Measurements from ENCODE around the gene ATXN1.

The ATXN1 gene

DNA sequence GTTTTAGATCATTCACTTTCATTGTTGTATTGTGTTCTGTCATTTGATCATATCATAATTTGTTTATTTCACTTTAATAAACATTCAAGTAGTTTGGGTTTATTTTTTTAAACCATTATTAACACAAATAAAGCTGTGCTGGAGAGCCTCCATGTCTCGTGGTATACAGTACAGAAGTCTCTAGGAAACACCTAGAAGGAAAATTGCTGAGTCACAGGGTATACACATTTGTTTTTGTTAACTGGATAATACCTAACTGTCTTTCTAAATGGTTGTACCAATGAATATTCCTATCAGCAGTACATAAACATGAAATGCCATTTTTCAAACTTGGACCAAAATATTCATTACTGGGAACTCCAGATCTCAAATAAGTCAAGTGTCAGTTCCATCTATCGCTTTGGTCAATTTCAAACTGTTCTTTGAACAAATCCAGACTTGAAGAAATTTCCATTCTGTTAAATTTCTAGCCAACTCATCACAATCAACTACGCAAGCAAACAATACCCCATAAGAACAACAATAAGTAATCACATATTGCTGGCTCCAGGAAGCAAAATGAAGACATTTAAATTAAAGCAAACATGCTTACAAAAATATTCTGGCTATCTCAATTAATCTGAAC is 138.1 kb downstream of the ATXN1 start:
- Histone ChIP-seq H3K4me3 (ENCODE audit: low read length) (no peak overlapping the region), H3K9me3 (ENCODE audit: control insufficient read depth, insufficient read depth, low read length) (no peaks in the 10 kb centered on the region), H3K36me3 (ENCODE audit: control insufficient read depth, low read length) (no peaks in the 10 kb centered on the region), H3K79me2 (ENCODE audit: control insufficient read depth, low read length) (no peaks in the 10 kb centered on the region), H3K27me3 (ENCODE audit: control insufficient read depth, low read length) (no peaks in the 10 kb centered on the region), H4K20me1 (ENCODE audit: control insufficient read depth, insufficient read depth, low read depth, low read length) (no peaks in the 10 kb centered on the region), H3K4me2 (ENCODE audit: low read length) (peak overlapping the region; percentile 15; the same call in 1 of the 2 replicates), H3K4me1 (ENCODE audit: control insufficient read depth, low read length) (peaks cover 22% of the 10 kb centered on the region), H3F3A (ENCODE audit: control insufficient read depth, insufficient read depth) (peaks cover 4% of the 10 kb centered on the region; the same call in 1 of the 2 replicates), H3K9me2 (replicated peaks; ENCODE audit: control insufficient read depth, low read length) (no peaks in the 10 kb centered on the region), H3K27ac (ENCODE audit: low read depth, low read length) (no peak overlapping the region)
- TF ChIP-seq, protein P1, sequence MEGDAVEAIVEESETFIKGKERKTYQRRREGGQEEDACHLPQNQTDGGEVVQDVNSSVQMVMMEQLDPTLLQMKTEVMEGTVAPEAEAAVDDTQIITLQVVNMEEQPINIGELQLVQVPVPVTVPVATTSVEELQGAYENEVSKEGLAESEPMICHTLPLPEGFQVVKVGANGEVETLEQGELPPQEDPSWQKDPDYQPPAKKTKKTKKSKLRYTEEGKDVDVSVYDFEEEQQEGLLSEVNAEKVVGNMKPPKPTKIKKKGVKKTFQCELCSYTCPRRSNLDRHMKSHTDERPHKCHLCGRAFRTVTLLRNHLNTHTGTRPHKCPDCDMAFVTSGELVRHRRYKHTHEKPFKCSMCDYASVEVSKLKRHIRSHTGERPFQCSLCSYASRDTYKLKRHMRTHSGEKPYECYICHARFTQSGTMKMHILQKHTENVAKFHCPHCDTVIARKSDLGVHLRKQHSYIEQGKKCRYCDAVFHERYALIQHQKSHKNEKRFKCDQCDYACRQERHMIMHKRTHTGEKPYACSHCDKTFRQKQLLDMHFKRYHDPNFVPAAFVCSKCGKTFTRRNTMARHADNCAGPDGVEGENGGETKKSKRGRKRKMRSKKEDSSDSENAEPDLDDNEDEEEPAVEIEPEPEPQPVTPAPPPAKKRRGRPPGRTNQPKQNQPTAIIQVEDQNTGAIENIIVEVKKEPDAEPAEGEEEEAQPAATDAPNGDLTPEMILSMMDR (IDR thresholded peaks at IDR 0.05; ENCODE audit: low read depth, low read length, poor library complexity, severe bottlenecking): no peak
- no peak for TF ChIP-seq EZH2phosphoT487 (IDR thresholded peaks at IDR 0.05; ENCODE audit: borderline replicate concordance, low read length)

DNA sequence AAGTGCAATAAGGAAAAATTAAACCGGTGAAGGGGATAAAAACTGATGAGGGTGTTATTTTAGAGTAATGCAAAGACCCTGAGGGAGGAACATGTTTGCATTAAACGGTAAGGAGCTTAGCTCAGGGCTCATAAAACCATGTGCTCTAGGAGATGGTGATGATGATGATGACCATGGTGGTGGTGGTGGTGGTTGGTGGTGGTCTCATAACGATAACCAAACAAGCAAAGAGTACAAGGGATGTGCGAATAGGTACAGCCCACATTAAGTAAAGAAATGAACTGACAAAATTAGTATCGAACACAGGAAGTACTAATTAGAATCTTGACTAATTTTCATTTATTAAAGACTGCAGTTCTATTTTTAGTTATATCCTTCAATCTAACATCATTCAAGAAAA is 139.1 kb downstream of the ATXN1 start:
- Histone ChIP-seq H3K9me2 (replicated peaks; ENCODE audit: control insufficient read depth, low read length) (no peaks in the 10 kb centered on the region), H3K36me3 (ENCODE audit: control insufficient read depth, low read length) (no peaks in the 10 kb centered on the region), H3K4me3 (ENCODE audit: low read length) (no peak overlapping the region), H3K4me2 (ENCODE audit: low read length) (peak overlapping the region; percentile 15), H3F3A (ENCODE audit: control insufficient read depth, insufficient read depth) (peaks cover 4% of the 10 kb centered on the region; the same call in 1 of the 2 replicates), H3K4me1 (ENCODE audit: control insufficient read depth, low read length) (peaks cover 22% of the 10 kb centered on the region), H4K20me1 (ENCODE audit: control insufficient read depth, insufficient read depth, low read depth, low read length) (no peaks in the 10 kb centered on the region), H3K79me2 (ENCODE audit: control insufficient read depth, low read length) (no peaks in the 10 kb centered on the region), H3K27ac (ENCODE audit: low read depth, low read length) (no peak overlapping the region), H3K27me3 (ENCODE audit: control insufficient read depth, low read length) (no peaks in the 10 kb centered on the region), H3K9me3 (ENCODE audit: control insufficient read depth, insufficient read depth, low read length) (no peaks in the 10 kb centered on the region)
- TF ChIP-seq EZH2phosphoT487 (IDR thresholded peaks at IDR 0.05; ENCODE audit: borderline replicate concordance, low read length): no peak
- TF ChIP-seq, protein P1 (IDR thresholded peaks at IDR 0.05; ENCODE audit: low read depth, low read length, poor library complexity, severe bottlenecking): no peak

DNA sequence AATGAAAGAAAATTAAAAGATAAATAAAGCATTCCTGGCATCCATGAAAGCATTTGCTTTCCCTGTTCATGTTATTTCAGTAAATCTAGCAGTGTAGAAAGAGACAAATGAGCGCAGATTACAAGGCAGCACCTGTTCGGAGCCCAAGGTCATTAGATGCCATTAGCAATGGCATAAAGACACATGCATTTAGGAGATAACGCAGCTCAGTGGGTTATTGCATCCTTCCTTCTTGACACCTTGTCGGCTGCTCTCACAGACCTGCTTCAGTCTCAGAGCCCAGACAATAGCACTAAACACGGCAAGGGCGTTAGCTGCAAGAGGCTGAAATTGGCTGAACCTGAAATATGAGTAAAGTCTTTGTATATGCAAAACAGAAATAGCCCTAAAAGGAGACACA is 140.3 kb downstream of the ATXN1 start:
- H3K27me3 ChIP-seq (ENCODE audit: control insufficient read depth, low read length): no peaks in the 10 kb centered on the region
- no peaks in the 10 kb centered on the region for H3K36me3 ChIP-seq (ENCODE audit: control insufficient read depth, low read length)
- H3K9me3 ChIP-seq (ENCODE audit: control insufficient read depth, insufficient read depth, low read length): no peaks in the 10 kb centered on the region
- no peaks in the 10 kb centered on the region for H3K79me2 ChIP-seq (ENCODE audit: control insufficient read depth, low read length)
- TF ChIP-seq, protein P1 (IDR thresholded peaks at IDR 0.05; ENCODE audit: low read depth, low read length, poor library complexity, severe bottlenecking): no peak
- no peak for TF ChIP-seq EZH2phosphoT487 (IDR thresholded peaks at IDR 0.05; ENCODE audit: borderline replicate concordance, low read length)
- no peak overlapping the region for H3K4me3 ChIP-seq (ENCODE audit: low read length)
- no peaks in the 10 kb centered on the region for H3K9me2 ChIP-seq (replicated peaks; ENCODE audit: control insufficient read depth, low read length)
- H3F3A ChIP-seq (ENCODE audit: control insufficient read depth, insufficient read depth): peaks cover 4% of the 10 kb centered on the region; the same call in 1 of the 2 replicates
- peaks cover 22% of the 10 kb centered on the region for H3K4me1 ChIP-seq (ENCODE audit: control insufficient read depth, low read length)
- H3K4me2 ChIP-seq (ENCODE audit: low read length): no peak overlapping the region
- no peak overlapping the region for H3K27ac ChIP-seq (ENCODE audit: low read depth, low read length)
- H4K20me1 ChIP-seq (ENCODE audit: control insufficient read depth, insufficient read depth, low read depth, low read length): no peaks in the 10 kb centered on the region
